Stimulated activated CD8-positive, alpha-beta memory T cell treated with anti-CD3 and anti-CD28 coated beads, Interleukin-7, amount 100 ng/mL, for 24 hours (primary cell): ENCODE data around the gene PIEZO2.
"Not testable (repeated sequence)": the region's sequence is repeated elsewhere in the genome, so short reads cannot be mapped to it uniquely, and the experiment has no call there.

Experiments
- DNase-seq: peaks from one replicate; pipeline ENCODE4 v3.0.0-alpha.2; 2020; ENCODE audit warnings: low read depth

PIEZO2 gene

GRCh38 chr18:10926621-10927161, 222.7 kb downstream of the PIEZO2 start:
- no peak for DNase-seq

GRCh38 chr18:10924290-10924689, 225.1 kb downstream of the PIEZO2 start:
- no peak for DNase-seq

GRCh38 chr18:10923551-10924070, 225.8 kb downstream of the PIEZO2 start:
- no peak for DNase-seq

- no peak for DNase-seq
Observed at GRCh38 chr18:10923141-10923540, 226.2 kb downstream of the PIEZO2 start.

GRCh38 chr18:10922712-10923111, 226.7 kb downstream of the PIEZO2 start:
- not testable (repeated sequence) for DNase-seq

- not testable (repeated sequence) for DNase-seq
Observed at GRCh38 chr18:10920309-10920708, 229.1 kb downstream of the PIEZO2 start.

- DNase-seq, result no peak
Observed at GRCh38 chr18:10919851-10920250, 229.5 kb downstream of the PIEZO2 start.

- DNase-seq, result no peak
Observed at GRCh38 chr18:10916865-10917264, 232.5 kb downstream of the PIEZO2 start.

- no peak for DNase-seq
Observed at GRCh38 chr18:10916387-10916786, 233.0 kb downstream of the PIEZO2 start.

GRCh38 chr18:10915748-10916147, 233.6 kb downstream of the PIEZO2 start:
- DNase-seq, result not testable (repeated sequence)

- not testable (repeated sequence) for DNase-seq
Observed at GRCh38 chr18:10914610-10915009, 234.8 kb downstream of the PIEZO2 start.

- DNase-seq, result no peak
Observed at GRCh38 chr18:10913919-10914318, 235.4 kb downstream of the PIEZO2 start.

GRCh38 chr18:10912790-10913545, 236.4 kb downstream of the PIEZO2 start:
- DNase-seq, result no peak

- no peak for DNase-seq
Observed at GRCh38 chr18:10909724-10910123, 239.6 kb downstream of the PIEZO2 start.

- DNase-seq, result no peak
Observed at GRCh38 chr18:10908760-10909159, 240.6 kb downstream of the PIEZO2 start.

GRCh38 chr18:10907749-10908148, 241.6 kb downstream of the PIEZO2 start:
- no peak for DNase-seq

- no peak for DNase-seq
Observed at GRCh38 chr18:10901329-10901728, 248.0 kb downstream of the PIEZO2 start.

- no peak for DNase-seq
Observed at GRCh38 chr18:10900435-10900834, 248.9 kb downstream of the PIEZO2 start.

GRCh38 chr18:10899481-10899880, 249.9 kb downstream of the PIEZO2 start:
- no peak for DNase-seq

GRCh38 chr18:10898417-10898974, 250.9 kb downstream of the PIEZO2 start:
- DNase-seq, result no peak

GRCh38 chr18:10896851-10897250, 252.5 kb downstream of the PIEZO2 start:
- DNase-seq, result no peak

- no peak for DNase-seq
Observed at GRCh38 chr18:10895976-10896375, 253.4 kb downstream of the PIEZO2 start.

GRCh38 chr18:10894501-10894900, 254.9 kb downstream of the PIEZO2 start:
- DNase-seq, result no peak
